Kasumi-1 (cell line): ENCODE measurements around the gene ABCD4.
"Not testable (repeated sequence)": the region's sequence is repeated elsewhere in the genome, so short reads cannot be mapped to it uniquely, and the experiment has no call there.

Experiments
- DNase-seq, 2 experiments: peaks; one replicate each; lab custom pipeline; 2025; lab: John Stamatoyannopoulos, UW

Gene ABCD4

DNA sequence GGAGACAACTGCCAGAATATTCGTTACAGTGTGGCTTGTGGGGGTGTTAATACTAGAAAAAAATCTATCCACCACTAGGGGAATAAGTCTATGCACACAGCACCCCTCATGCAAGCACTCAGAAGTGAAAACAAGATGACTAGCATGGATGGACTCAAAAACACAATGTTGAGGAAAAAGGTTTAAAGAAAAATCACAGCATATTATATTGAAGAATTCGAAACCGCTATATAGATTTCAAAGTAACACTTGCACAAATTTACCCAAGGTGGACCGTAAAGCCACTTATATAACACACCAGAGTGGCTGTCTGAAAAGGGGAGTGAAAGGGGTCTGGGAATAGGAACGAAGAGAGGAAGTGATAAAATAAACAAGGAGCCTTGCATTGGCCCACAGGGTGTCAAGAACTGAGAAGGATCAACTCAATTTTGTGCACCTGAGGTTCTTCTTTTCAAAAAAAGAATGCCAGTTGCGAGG is 544 bp downstream of the ABCD4 start:
- DNase-seq = peak; percentile 79 to 89

DNA sequence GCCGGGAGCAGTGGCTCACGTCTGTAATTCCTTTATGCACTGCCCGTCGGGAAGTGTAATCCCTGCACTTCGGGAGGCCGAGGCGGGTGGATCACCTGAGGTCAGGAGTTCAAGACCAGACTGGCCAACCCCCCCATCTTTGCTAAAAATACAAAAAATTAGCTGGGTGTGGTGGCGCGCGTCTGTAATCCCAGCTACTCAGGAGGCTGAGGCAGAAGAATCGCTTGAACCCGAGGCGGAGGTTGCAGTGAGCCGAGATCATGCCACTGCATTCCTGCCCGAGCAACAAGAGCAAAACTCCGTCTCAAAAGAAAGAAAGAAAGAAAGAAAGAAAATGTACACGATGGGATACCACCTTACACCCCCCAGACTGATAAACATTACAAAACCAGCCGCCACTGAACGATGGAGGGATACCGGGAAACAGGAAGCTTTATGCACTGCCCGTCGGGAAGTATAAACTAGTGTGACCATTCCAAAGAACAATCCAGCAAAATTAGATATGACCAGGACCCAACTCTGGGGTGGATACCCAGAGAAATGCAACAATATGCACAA is 1.1 kb downstream of the ABCD4 start:
- no peak for DNase-seq

GRCh38 chr14:74299061-74299545 is 3.6 kb downstream of the ABCD4 start:
- DNase-seq = no peak

GRCh38 chr14:74297986-74298385 is 4.7 kb downstream of the ABCD4 start:
- DNase-seq = no peak

DNA sequence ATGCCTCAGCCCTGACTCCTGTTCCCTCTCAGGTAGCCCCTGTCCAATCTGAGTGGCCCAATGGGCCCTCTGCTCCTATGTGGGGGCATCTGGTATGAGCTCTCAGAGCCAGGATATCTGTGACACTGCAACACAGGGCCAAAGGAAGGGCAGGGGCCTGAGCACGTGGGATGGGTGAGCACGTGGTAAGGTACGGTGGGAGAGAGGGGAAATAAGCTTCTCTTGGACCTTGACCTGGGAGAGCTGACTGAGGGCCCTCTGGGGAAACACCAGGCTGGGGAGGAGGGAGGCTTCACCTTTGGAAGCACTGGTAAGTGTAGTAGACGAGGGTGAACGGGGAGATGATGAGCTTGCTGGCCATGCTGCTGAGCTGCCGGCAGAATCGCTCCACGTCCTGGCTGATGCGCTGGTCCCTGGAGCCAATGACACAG is 6.7 kb downstream of the ABCD4 start:
- no peak for DNase-seq

DNA sequence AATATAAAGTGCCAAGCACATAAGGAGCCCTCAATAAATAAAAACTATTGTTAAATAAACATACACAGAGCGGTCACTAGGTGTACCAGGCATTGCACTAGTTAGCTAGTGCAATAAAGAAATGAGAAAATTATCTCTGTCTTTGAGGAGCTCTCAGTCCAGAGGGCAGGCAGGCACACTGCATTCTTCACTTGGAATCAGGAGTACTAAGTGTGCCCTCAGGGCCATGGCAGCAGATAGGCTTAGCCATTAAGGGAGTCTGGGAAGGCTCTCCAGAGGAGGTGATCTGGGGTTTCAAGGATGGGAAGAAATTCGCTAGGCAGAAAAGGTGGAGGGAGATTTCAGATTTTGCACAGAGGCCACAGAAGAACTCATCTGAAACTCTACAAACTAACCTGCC is 9.1 kb downstream of the ABCD4 start:
- DNase-seq = no peak

GRCh38 chr14:74292061-74292460 is 10.7 kb downstream of the ABCD4 start:
- no peak for DNase-seq

- peak; percentile 19 to 25 for DNase-seq
These were observed 12.3 kb downstream of the ABCD4 start for GRCh38 chr14:74290415-74290814.

DNA sequence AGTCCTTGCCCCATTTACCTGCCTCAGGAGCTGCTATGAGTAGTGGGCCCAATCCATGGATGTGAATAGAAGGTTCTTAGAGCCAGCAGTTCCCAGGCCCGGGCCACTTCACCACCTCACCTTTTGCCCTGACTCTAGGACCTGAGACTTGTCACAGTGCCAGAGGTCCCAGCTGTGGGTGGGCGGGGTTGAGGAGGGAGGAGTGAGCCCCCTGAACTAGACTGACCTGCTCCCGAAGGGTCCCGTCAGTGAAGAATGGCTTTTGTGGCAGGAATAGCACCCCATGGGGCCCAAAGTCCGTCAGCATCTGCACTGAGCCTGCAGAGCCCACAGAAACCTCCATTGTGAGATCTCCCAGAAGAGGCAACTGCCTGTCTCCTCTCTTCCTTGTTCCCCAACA is 12.9 kb downstream of the ABCD4 start:
- no peak for DNase-seq

DNA sequence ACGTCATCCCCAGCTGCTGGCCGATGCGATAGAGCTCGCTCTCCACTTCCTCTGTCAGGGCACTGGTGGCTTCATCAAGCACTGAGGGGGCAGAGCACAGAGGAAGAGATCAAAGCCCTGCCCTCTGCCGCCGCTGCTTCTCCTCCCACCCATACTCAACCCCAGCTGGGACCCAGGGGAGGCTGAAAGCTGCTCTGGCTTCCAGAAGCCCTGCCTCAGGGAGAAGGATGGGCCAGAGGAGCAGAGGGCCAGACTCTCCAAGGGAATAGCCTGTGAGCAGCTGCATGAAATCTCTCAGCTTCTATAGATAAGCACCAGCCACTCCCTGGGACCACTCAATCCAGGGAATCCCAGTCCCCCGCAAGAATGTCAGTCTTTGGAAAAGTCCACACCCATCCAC is 16.0 kb downstream of the ABCD4 start:
- DNase-seq = no peak

DNA sequence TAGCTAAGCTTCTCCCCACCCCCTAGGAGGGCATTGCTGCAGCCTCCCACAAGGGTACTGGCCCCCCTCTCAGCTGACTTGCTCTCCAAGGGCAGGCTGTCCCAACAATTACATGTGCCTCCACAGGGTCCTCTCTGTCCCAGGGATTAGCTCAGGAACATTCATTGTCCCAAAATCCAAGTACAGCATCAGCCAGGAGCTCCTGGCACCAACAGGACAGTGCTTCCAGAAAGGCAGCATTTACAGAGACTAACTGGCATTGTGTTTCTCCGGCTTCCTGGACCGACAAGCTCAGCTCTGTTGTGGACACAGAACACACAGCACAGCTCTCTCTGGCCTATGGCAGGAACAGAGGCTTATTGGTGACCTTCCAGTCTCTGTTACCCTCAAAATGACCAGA is 21.7 kb downstream of the ABCD4 start:
- no peak for DNase-seq

DNA sequence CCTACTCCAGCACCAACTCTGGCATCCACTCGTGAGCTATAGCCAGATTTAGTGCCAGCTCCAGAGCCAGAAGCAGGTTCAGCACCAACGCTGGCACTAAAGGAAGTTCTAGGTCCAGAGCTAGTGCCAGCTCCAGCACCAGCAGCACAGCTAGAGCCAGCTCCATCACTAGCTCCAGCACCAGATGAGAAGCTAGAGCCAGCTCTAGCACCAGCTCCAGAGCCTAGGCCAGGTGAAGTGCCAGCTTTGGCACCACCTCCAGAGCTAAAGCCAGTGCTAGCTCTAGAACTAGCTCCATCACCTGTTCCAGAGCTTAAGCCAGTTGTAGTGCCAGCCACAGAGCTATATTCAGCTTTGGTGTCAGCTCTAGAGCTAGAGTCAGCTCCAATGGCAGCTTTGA is 24.7 kb downstream of the ABCD4 start:
- no peak for DNase-seq

DNA sequence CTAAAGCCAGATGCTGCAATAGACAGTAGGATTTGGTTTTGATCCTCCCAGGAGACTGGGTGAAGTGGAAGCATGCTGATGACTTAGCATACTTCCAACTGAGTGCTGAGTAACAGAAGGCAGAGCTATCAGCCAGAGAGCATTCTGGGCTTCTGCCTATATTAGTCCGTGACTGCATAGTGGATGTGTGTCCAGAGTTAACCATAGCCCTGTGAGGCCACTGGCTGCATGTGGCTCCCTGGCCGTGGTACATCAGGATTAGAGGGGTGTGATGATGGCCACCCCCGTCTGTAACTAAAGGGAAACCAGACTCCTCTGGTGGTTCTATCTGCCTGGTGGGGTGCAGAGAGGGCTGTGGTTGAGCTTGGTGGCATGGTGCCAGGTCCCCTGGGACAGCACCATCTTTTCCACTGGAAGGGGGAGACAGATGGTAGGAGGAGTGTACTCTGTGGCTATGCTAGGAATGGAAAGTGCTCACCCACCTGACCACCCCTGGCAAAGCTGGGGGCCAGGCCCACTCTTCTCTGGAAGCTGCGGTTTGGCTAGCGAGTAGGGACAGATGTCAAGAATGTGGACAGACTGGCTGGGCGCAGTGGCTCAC is 27.4 kb downstream of the ABCD4 start:
- no peak for DNase-seq

GRCh38 chr14:74271365-74271764 is 31.4 kb downstream of the ABCD4 start:
- DNase-seq = no peak

DNA sequence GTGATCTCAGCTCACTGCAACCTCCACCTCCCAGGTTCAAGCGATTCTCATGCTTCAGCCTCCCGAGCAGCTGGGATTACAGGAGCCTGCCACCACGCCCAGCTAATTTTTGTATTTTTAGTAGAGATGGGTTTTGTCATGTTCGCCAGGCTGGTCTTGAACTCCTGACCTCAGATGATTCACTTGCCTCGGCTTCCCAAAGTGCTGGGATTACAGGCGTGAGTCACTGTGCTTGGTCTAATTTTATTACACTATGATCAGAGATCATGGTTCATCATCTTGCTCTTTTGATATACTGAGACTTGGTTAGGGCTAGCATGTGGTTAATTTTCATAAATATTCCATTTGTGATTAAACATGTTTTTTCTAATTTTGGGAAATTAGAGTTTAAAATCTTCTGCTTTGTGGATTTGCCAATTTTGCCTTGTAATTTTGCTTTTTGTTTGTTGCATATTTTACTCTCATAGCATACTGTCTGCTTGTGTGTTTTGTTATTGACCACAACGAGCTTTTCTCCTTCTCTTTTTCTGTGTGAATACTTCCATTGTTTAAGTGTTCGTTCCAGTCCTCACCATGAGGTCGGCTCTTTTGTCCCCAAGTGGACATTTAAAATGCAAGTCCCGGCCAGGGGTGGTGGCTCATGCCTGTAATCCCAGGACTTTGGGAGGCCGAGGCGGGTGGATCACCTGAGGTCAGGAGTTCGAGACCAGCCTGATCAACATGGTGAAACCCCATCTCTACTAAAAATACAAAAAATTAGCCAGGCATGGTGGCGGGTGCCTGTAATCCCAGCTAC is 32.2 kb downstream of the ABCD4 start:
- DNase-seq = not testable (repeated sequence)

DNA sequence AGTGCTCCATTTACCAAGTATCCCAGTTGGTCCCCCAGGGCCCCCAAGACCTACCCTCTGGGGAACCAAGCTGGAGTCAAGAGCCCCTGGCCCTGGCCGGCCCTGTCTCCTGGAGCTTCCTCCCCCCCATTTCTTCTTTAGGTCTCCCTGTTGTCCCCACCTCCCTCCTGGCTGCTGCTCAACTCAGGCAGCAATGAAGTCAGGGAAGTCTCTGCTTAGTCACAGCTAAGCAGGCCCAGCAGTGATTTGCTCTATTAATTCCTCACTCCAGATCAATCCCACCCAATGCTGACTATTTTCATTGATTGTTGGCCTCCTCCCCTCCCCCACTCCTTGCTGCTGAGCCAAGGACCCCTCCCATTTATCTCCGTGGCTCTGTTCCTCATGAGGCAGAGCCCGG is 35.1 kb downstream of the ABCD4 start:
- no peak for DNase-seq

- DNase-seq = no peak
These were observed 37.3 kb downstream of the ABCD4 start for GRCh38 chr14:74265301-74265965.

- no peak for DNase-seq
These were observed 38.8 kb downstream of the ABCD4 start for GRCh38 chr14:74263921-74264320.

DNA sequence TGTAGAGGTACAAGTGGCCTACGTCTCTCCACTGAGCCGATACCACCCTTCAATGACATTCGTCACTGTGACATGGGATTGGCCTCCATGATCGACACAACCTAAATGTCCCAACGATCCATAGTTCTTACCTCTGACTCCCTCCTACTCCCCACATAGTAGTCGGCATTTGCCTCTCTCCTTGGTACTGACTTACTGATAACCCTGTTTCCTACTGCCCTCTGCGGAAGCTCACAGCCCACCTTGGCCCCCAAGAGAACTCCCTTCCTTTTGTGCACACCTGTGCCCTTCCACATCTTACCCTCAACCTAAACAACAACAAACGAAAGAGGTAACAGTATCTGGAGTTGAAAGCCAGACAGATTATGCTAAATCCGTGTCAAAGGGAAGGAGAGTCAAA is 39.6 kb downstream of the ABCD4 start:
- no peak for DNase-seq

- no peak for DNase-seq
These were observed 40.7 kb downstream of the ABCD4 start for GRCh38 chr14:74262076-74262475.

GRCh38 chr14:74261288-74261687 is 41.4 kb downstream of the ABCD4 start:
- no peak for DNase-seq

DNA sequence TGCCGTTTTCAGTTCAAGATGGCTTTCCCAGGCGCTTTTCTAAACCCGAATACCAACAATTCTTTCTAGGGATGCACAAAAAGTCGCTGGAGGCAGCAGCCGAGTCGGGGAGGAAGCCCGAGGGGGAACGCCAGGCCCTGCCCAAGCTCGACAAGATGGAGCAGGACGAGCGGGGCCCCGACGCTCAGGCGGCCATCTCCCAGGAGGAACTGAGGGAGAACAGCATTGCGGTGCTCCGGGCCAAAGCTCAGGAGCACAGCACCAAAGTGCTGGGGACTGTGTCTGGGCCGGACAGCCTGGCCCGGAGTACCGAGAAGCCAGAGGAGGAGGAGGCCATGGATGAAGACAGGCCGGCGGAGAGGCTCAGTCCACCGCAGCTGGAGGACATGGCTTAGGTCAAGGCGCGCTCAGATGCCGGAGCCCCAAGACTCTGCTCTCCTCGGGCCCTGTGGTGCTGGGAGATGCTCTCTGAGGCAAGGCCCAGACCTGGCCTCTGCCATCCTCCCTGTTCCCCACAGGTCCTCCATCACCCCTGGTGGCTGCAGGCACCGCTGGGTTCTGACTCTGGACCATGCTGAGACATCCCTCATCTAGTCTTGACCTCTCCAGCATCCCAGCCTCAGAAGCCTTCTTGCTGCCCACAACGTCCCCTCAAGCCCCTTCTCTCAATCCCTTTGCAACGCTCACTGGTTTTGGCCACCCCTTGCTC is 42.1 kb downstream of the ABCD4 start:
- DNase-seq = no peak
